ENCODE results near the gene SLC44A1.

The SLC44A1 gene

GRCh38 chr9:105457560-105458294 lies 213.3 kb downstream of the SLC44A1 start:
- Histone ChIP-seq H3K36me3 (peaks cover 13 to 35% (median 17%) of the 10 kb centered on the region in 11 experiments), H3K27ac (no peak overlapping the region), H3K9ac (no peak overlapping the region), H4K20me1 (peaks cover 0 to 71% (median 0%) of the 10 kb centered on the region in 11 experiments; a peak in 6 of 22 replicates), H3K4me3 (peak overlapping the region in 5 of 10 experiments; percentile 3 to 26 (median 17); a peak in 6 of 20 replicates), H3K27me3 (no peaks in the 10 kb centered on the region), H3K4me1 (peaks cover 0 to 23% (median 0%) of the 10 kb centered on the region in 10 experiments; a peak in 5 of 20 replicates), H3K9me3 (replicated peaks in 1 of 11) (peaks cover 24 to 38% (median 29%) of the 10 kb centered on the region in 11 experiments), H3K4me2 (no peak overlapping the region)
- TF ChIP-seq Cebpa-rat (IDR thresholded peaks at IDR 0.05): no peak

DNA sequence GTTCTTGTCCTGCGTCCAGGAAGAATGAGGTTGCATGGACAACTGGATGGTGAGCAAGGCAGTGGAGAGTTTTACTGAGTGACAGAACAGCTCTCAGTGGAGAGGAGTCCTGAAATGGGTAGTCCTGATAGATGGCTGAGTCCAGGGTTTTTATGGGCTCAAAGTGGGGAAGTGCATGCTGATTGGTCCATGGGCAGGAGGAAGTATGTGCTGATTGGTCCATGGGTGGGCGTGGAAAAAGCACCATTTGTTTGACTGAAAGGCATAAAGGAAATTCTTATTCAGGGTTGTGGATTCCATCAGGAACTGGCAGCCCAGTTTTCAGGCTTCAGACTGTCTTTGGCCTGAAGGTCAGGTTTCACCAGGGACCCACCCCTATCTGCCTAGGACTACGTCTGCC lies 214.0 kb downstream of the SLC44A1 start:
- H3K9me3 ChIP-seq (replicated peaks in 1 of 11): peaks cover 24 to 38% (median 29%) of the 10 kb centered on the region in 11 experiments
- H4K20me1 ChIP-seq: peaks cover 0 to 66% (median 0%) of the 10 kb centered on the region in 11 experiments; a peak in 6 of 22 replicates
- peak overlapping the region in 3 of 10 experiments; percentile 3 to 26 (median 20); a peak in 2 of 20 replicates for H3K4me3 ChIP-seq
- H3K9ac ChIP-seq: no peak overlapping the region
- H3K4me1 ChIP-seq: peaks cover 0 to 23% (median 0%) of the 10 kb centered on the region in 10 experiments; a peak in 4 of 20 replicates
- no peak overlapping the region for H3K27ac ChIP-seq
- peaks cover 13 to 35% (median 16%) of the 10 kb centered on the region in 11 experiments for H3K36me3 ChIP-seq
- H3K27me3 ChIP-seq: no peaks in the 10 kb centered on the region
- H3K4me2 ChIP-seq: peak overlapping the region in 1 of 11 experiments; percentile 29; a peak in 1 of 22 replicates
- no peak for TF ChIP-seq Cebpa-rat (IDR thresholded peaks at IDR 0.05)

- Histone ChIP-seq H3K27me3 (no peaks in the 10 kb centered on the region), H3K4me2 (peak overlapping the region in 1 of 11 experiments; percentile 29; a peak in 2 of 22 replicates), H3K27ac (no peak overlapping the region), H3K9me3 (replicated peaks in 1 of 11) (peaks cover 24 to 38% (median 29%) of the 10 kb centered on the region in 11 experiments), H3K9ac (no peak overlapping the region), H3K4me3 (no peak overlapping the region), H4K20me1 (peaks cover 0 to 64% (median 0%) of the 10 kb centered on the region in 11 experiments; a peak in 6 of 22 replicates), H3K36me3 (peaks cover 15 to 39% (median 19%) of the 10 kb centered on the region in 11 experiments), H3K4me1 (peaks cover 0 to 23% (median 0%) of the 10 kb centered on the region in 10 experiments; a peak in 4 of 20 replicates)
- no peak for TF ChIP-seq Cebpa-rat (IDR thresholded peaks at IDR 0.05)
These were observed 214.9 kb downstream of the SLC44A1 start for GRCh38 chr9:105459336-105459735.

GRCh38 chr9:105466898-105467455 lies 222.5 kb downstream of the SLC44A1 start:
- H3K27me3 ChIP-seq: no peaks in the 10 kb centered on the region
- no peak overlapping the region for H3K4me2 ChIP-seq
- no peak for TF ChIP-seq Cebpa-rat (IDR thresholded peaks at IDR 0.05)
- H3K4me1 ChIP-seq: no peaks in the 10 kb centered on the region
- H3K27ac ChIP-seq: no peak overlapping the region
- H3K9me3 ChIP-seq (replicated peaks in 1 of 11): peaks cover 0 to 23% (median 4%) of the 10 kb centered on the region in 11 experiments; a peak in 4 of 22 replicates
- H3K36me3 ChIP-seq: peaks cover 32 to 77% (median 51%) of the 10 kb centered on the region in 11 experiments
- H3K9ac ChIP-seq: no peak overlapping the region
- 0 out of 22 replicates have a peak, but pooled peaks cover 0 to 3% (median 0%) of the 10 kb centered on the region in 11 experiments for H4K20me1 ChIP-seq
- H3K4me3 ChIP-seq: no peak overlapping the region

- TF ChIP-seq Cebpa-rat (IDR thresholded peaks at IDR 0.05): no peak
- H3K36me3 ChIP-seq: peaks cover 35 to 94% (median 51%) of the 10 kb centered on the region in 11 experiments
These were observed 224.4 kb downstream of the SLC44A1 start for GRCh38 chr9:105468875-105469274.

DNA sequence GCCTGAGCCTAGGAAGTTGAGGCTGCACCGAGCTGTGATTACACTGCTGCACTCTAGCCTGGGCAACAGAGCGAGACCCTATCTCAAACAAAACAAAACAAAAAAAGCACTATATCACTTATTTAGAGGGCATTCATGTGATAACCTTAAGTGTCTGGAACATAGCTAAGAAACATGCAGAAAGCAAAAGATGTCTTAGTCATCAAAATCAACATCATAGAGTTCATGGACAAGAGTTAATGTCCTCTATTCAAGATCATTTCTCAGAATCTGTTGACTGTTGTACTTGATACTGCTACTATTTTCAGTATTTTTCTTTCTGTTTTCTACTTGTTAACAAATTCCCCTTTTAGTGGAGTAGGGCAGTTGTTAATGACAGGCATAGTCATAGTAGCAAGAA lies 228.8 kb downstream of the SLC44A1 start:
- H3K27ac ChIP-seq: no peak overlapping the region
- H3K9me3 ChIP-seq (replicated peaks in 1 of 11): peaks cover 0 to 15% (median 4%) of the 10 kb centered on the region in 11 experiments; a peak in 4 of 22 replicates
- peaks cover 0 to 5% (median 0%) of the 10 kb centered on the region in 11 experiments; a peak in 2 of 22 replicates for H4K20me1 ChIP-seq
- peaks cover 13 to 58% (median 29%) of the 10 kb centered on the region in 11 experiments; a peak in 21 of 22 replicates for H3K36me3 ChIP-seq
- TF ChIP-seq Cebpa-rat (IDR thresholded peaks at IDR 0.05): no peak
- H3K4me1 ChIP-seq: no peaks in the 10 kb centered on the region
- no peak overlapping the region for H3K9ac ChIP-seq
- H3K27me3 ChIP-seq: no peaks in the 10 kb centered on the region
- no peak overlapping the region for H3K4me3 ChIP-seq
- no peak overlapping the region for H3K4me2 ChIP-seq

More at GRCh38 chr9:105468875-105469274, 224.4 kb downstream of the SLC44A1 start:
- Histone ChIP-seq H3K27ac (no peak overlapping the region), H3K4me3 (no peak overlapping the region), H3K4me2 (no peak overlapping the region), H3K27me3 (no peaks in the 10 kb centered on the region), H3K9ac (no peak overlapping the region), H3K4me1 (no peaks in the 10 kb centered on the region), H3K9me3 (replicated peaks in 1 of 11) (peaks cover 0 to 23% (median 4%) of the 10 kb centered on the region in 11 experiments; a peak in 4 of 22 replicates), H4K20me1 (peaks cover 0 to 4% (median 0%) of the 10 kb centered on the region in 11 experiments; a peak in 2 of 22 replicates)

DNA sequence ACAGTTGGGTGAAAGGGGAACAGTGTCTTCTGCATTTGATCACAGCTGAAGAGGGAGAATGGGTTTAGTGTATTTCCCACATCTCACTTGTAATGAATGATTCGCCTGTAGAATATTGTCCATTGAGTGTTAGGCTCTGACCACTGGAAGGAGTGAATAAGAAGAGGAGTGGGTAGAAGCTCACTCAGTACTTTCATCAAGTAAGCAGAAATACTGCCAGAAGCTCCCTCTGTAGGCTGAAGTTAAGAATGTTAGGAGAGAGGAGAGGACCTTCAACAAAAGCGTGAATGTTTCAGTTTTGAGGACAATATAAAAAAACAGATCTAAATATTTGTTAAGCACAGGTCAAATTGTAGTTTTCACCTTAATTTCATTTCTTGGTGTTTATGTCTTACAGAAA lies 230.9 kb downstream of the SLC44A1 start:
- TF ChIP-seq Cebpa-rat (IDR thresholded peaks at IDR 0.05): no peak
- no peak overlapping the region for H3K4me2 ChIP-seq
- peaks cover 0 to 4% (median 0%) of the 10 kb centered on the region in 10 experiments; a peak in 6 of 20 replicates for H3K4me1 ChIP-seq
- no peak overlapping the region for H3K4me3 ChIP-seq
- H4K20me1 ChIP-seq: peaks cover 0 to 5% (median 0%) of the 10 kb centered on the region in 11 experiments; a peak in 2 of 22 replicates
- no peak overlapping the region for H3K9ac ChIP-seq
- no peaks in the 10 kb centered on the region for H3K27me3 ChIP-seq
- H3K9me3 ChIP-seq (replicated peaks in 1 of 11): no peaks in the 10 kb centered on the region
- peaks cover 0 to 45% (median 11%) of the 10 kb centered on the region in 11 experiments; a peak in 14 of 22 replicates for H3K36me3 ChIP-seq
- H3K27ac ChIP-seq: no peak overlapping the region

- TF ChIP-seq Cebpa-rat (IDR thresholded peaks at IDR 0.05): no peak
These were observed 235.4 kb downstream of the SLC44A1 start for GRCh38 chr9:105479846-105480245.

More at GRCh38 chr9:105479846-105480245, 235.4 kb downstream of the SLC44A1 start:
- Histone ChIP-seq H3K9me3 (replicated peaks in 1 of 11) (no peaks in the 10 kb centered on the region), H3K4me1 (peaks cover 0 to 14% (median 0%) of the 10 kb centered on the region in 10 experiments; a peak in 7 of 20 replicates), H3K27ac (no peak overlapping the region), H4K20me1 (peaks cover 0 to 5% (median 0%) of the 10 kb centered on the region in 11 experiments; a peak in 2 of 22 replicates), H3K4me2 (no peak overlapping the region; a peak in 1 of 22 replicates), H3K27me3 (no peaks in the 10 kb centered on the region), H3K36me3 (peaks cover 0 to 13% (median 0%) of the 10 kb centered on the region in 11 experiments; a peak in 4 of 22 replicates), H3K4me3 (no peak overlapping the region), H3K9ac (no peak overlapping the region)
